SK-N-SH (cell line): Measurements from ENCODE around the gene AIFM3. TPM values are rescaled to one million over a fixed set of nuclear protein-coding genes. Genes with fewer than 3 reads are reported as not detected.

Experiments
- CHD2 ChIP-seq: fragments of 150-350 bp; IDR thresholded peaks from 2 replicates; pipeline ENCODE4 v1.6.1; 2018; ENCODE audit warnings: low read length; ENCODE audit not compliant: partially characterized antibody
- CTCF ChIP-seq: fragments of 200-600 bp; sonication (generic); IDR thresholded peaks from 2 replicates; pipeline ENCODE4 v1.6.1; 2017; ENCODE audit warnings: antibody characterized with exemption, mild to moderate bottlenecking, moderate library complexity
- ELF1 ChIP-seq: IDR thresholded peaks from 2 replicates; pipeline ENCODE4 v1.4.0; 2012
- EP300 ChIP-seq, 2 experiments: IDR thresholded peaks; 2 replicates each; pipeline versions ENCODE4 v1.4.0 to v1.6.1; 2012; ENCODE audit warnings: borderline replicate concordance in 1 of 2, low read depth in 1 of 2, low read length in 1 of 2
- EZH2phosphoT487 ChIP-seq: fragments of 200-600 bp; sonication (generic); IDR thresholded peaks from 2 replicates; pipeline ENCODE4 v1.6.1; 2017; ENCODE audit warnings: low read depth, mixed run types, mild to moderate bottlenecking, antibody characterized with exemption, moderate library complexity, borderline replicate concordance
- FOXJ3 ChIP-seq: sonication (generic); formaldehyde crosslinking; IDR thresholded peaks from 2 replicates; pipeline ENCODE4 v1.5.1; 2020; ENCODE audit warnings: mild to moderate bottlenecking, missing genetic modification reagents
- GABPA ChIP-seq: IDR thresholded peaks from 2 replicates; pipeline ENCODE4 v1.4.0; 2012; ENCODE audit warnings: low read depth, mild to moderate bottlenecking
- GATA2 ChIP-seq: sonication (generic); formaldehyde crosslinking; IDR thresholded peaks from 2 replicates; pipeline ENCODE4 v1.5.0; 2020; ENCODE audit warnings: mild to moderate bottlenecking, missing genetic modification reagents
- MAX ChIP-seq: IDR thresholded peaks from 2 replicates; pipeline ENCODE4 v1.4.0; 2012; ENCODE audit warnings: low read depth
- MEF2A ChIP-seq: IDR thresholded peaks from 2 replicates; pipeline ENCODE4 v1.4.0; 2012; ENCODE audit warnings: low read depth, borderline replicate concordance
- POLR2AphosphoS5 ChIP-seq: IDR thresholded peaks from 2 replicates; pipeline ENCODE4 v1.6.1; 2012; ENCODE audit warnings: low read depth, low read length
- RAD21 ChIP-seq: IDR thresholded peaks from 2 replicates; pipeline ENCODE4 v1.6.1; 2012; ENCODE audit warnings: mild to moderate bottlenecking, low read length
- RXRA ChIP-seq: IDR thresholded peaks from 2 replicates; pipeline ENCODE4 v1.4.0; 2012; ENCODE audit warnings: low read depth, mild to moderate bottlenecking, borderline replicate concordance
- SIN3A ChIP-seq: IDR thresholded peaks from 2 replicates; pipeline ENCODE4 v1.6.1; 2012; ENCODE audit warnings: low read depth, mild to moderate bottlenecking, low read length, moderate library complexity, borderline replicate concordance
- SMC3 ChIP-seq: IDR thresholded peaks from 2 replicates; pipeline ENCODE4 v1.6.1; 2012; ENCODE audit warnings: low read depth, low read length, improper control_type of control experiment
- TAF1 ChIP-seq: IDR thresholded peaks from 2 replicates; pipeline ENCODE4 v1.6.1; 2012; ENCODE audit warnings: low read depth, mild to moderate bottlenecking, low read length, moderate library complexity, borderline replicate concordance
- TEAD4 ChIP-seq: IDR thresholded peaks from 2 replicates; pipeline ENCODE4 v1.4.0; 2012; ENCODE audit warnings: mild to moderate bottlenecking, borderline replicate concordance; ENCODE audit not compliant: insufficient read depth
- ZBTB33 ChIP-seq: IDR thresholded peaks from 2 replicates; pipeline ENCODE4 v1.4.0; 2012; ENCODE audit warnings: low read depth, borderline replicate concordance
- polyA plus RNA-seq, 3 experiments: library from polyadenylated mRNA; depleted of rRNA; stranded (reverse); fragments of >200 nt; gene quantifications; 2 replicates each; pipeline ENCODE4 v1.2.3, GENCODE V29; 2012

Gene AIFM3
- polyA plus RNA-seq, 1 of the 3 experiments (the other 2 are of a cell fraction), result 1.7 TPM

- TF ChIP-seq SMC3 (no peak), TEAD4 (no peak), GATA2 (CRISPR knock-in tag) (no peak), CTCF (no peak), POLR2AphosphoS5 (peak; percentile 90), CHD2 (peak; percentile 98), FOXJ3 (no peak), MEF2A (no peak), EZH2phosphoT487 (no peak), MAX (peak; percentile 84), ZBTB33 (peak; percentile 98), GABPA (peak; percentile 83), EP300 (IDR thresholded peaks at IDR 0.05; ENCODE audit: borderline replicate concordance in 1 of 2, low read depth in 1 of 2, low read length in 1 of 2) (no peak), RAD21 (no peak), TAF1 (peak; percentile 94), ELF1 (peak; percentile 37; the same call in 1 of the 2 replicates), SIN3A (0 out of 2 replicates have a peak, but pooled peaks have one; percentile 32), RXRA (no peak)
Measured at GRCh38 chr22:21001601-21002325, 34.7 kb downstream of the AIFM3 start, which contains the start of gene THAP7 (continued).
